SU-DHL-6 (cell line): ENCODE measurements around the gene TRIM66.

Experiments
- H2AFZ ChIP-seq: fragments of 200-600 bp; sonication (generic); 2 replicates; pipeline ENCODE4 v1.6.1; 2014; ENCODE audit warnings: low read depth, mild to moderate bottlenecking, moderate library complexity, mixed read lengths, antibody characterized with exemption, low read length; ENCODE audit not compliant: severe bottlenecking
- H3F3A ChIP-seq: fragments of 200-600 bp; shearing (Covaris generic); 2 replicates; pipeline ENCODE4 v1.6.0; 2016; ENCODE audit warnings: antibody characterized with exemption, mild to moderate bottlenecking; ENCODE audit not compliant: insufficient read depth
- H3K27ac ChIP-seq: fragments of 200-600 bp; sonication (generic); 2 replicates; pipeline ENCODE4 v1.5.1; 2016; ENCODE audit warnings: low read depth, mild to moderate bottlenecking, low read length, moderate library complexity, mixed read lengths
- H3K27me3 ChIP-seq: fragments of 200-600 bp; sonication (generic), shearing (Covaris generic); 2 replicates; pipeline ENCODE4 v1.6.0; 2014; ENCODE audit warnings: mild to moderate bottlenecking, low read length
- H3K36me3 ChIP-seq: fragments of 200-600 bp; sonication (generic); 2 replicates; pipeline ENCODE4 v1.6.1; 2014; ENCODE audit warnings: mild to moderate bottlenecking, low read length, mixed read lengths
- H3K4me2 ChIP-seq: fragments of 300-600, 200-600 bp; shearing (Covaris generic), sonication (generic); 2 replicates; pipeline ENCODE4 v1.6.0; 2014; ENCODE audit warnings: low read length, low read depth, mild to moderate bottlenecking; ENCODE audit not compliant: poor library complexity, severe bottlenecking
- H3K4me3 ChIP-seq: fragments of 200-600 bp; sonication (generic); 2 replicates; pipeline ENCODE4 v1.5.1; 2014; ENCODE audit warnings: antibody characterized with exemption, low read length, mild to moderate bottlenecking, mixed read lengths; ENCODE audit not compliant: insufficient read depth, poor library complexity, severe bottlenecking
- H3K79me2 ChIP-seq: fragments of 200-600 bp; sonication (generic); 2 replicates; pipeline ENCODE4 v1.6.1; 2014; ENCODE audit warnings: mild to moderate bottlenecking, low read length, moderate library complexity; ENCODE audit not compliant: insufficient read depth
- H3K9ac ChIP-seq: fragments of 200-600 bp; sonication (generic); 2 replicates; pipeline ENCODE4 v1.7.0; 2014; ENCODE audit warnings: mild to moderate bottlenecking, low read length
- H3K9me2 ChIP-seq: fragments of 200-600 bp; sonication (generic); replicated peaks from 2 replicates; pipeline ENCODE4 v1.6.1; 2014; ENCODE audit warnings: low read length; ENCODE audit not compliant: insufficient read depth
- H3K9me3 ChIP-seq: fragments of 200-600 bp; sonication (generic); 2 replicates; pipeline ENCODE4 v1.6.1; 2014; ENCODE audit warnings: low read length, mixed read lengths; ENCODE audit not compliant: insufficient read depth
- H4K20me1 ChIP-seq: fragments of 200-600 bp; sonication (generic); 2 replicates; pipeline ENCODE4 v1.6.1; 2014; ENCODE audit warnings: low read depth, mild to moderate bottlenecking, antibody characterized with exemption, low read length, moderate library complexity, mixed read lengths
- EZH2phosphoT487 ChIP-seq: fragments of 200-600 bp; sonication (generic), shearing (Covaris generic); conservative IDR thresholded peaks from 2 replicates; pipeline ENCODE4 v1.6.1; 2018; ENCODE audit warnings: mild to moderate bottlenecking, antibody characterized with exemption, low read length, moderate library complexity, mixed read lengths
- TF ChIP-seq, protein P1 (sequence below): fragments of 200-600 bp; sonication (generic); IDR thresholded peaks from one replicate; pipeline ENCODE4 v1.5.1; 2017; ENCODE audit warnings: antibody characterized with exemption, mild to moderate bottlenecking, low read length, moderate library complexity; ENCODE audit not compliant: insufficient read depth, poor library complexity, severe bottlenecking

Gene TRIM66

DNA sequence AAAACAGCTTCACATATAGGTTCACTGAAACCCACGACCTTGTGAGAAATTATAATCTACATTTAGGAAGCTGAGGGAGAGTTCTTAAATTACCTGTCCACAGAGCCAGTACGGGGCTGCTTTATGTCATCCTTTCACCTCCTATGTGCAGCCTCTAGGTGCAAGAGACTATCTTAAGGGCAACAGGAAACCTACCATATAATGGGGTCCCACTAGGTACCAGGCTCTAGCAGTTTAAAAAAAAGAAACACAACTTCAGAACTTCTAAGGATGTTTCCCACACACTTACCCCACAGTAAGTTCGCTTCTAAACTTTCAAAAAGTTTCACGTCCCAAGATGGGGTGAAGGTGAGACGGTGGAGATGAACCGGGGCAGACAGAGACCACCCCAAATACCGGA lies 89.0 kb downstream of the TRIM66 start:
- H3K9ac ChIP-seq: peak overlapping the region; percentile 69
- H4K20me1 ChIP-seq: no peaks in the 10 kb centered on the region
- no peaks in the 10 kb centered on the region for H3K79me2 ChIP-seq
- H2AFZ ChIP-seq: peak overlapping the region; percentile 96
- H3K27me3 ChIP-seq: no peaks in the 10 kb centered on the region
- H3K4me3 ChIP-seq: peak overlapping the region; percentile 62
- no peaks in the 10 kb centered on the region; the same call in 1 of the 2 replicates for H3K36me3 ChIP-seq
- H3K9me2 ChIP-seq: no peaks in the 10 kb centered on the region
- TF ChIP-seq, protein P1, sequence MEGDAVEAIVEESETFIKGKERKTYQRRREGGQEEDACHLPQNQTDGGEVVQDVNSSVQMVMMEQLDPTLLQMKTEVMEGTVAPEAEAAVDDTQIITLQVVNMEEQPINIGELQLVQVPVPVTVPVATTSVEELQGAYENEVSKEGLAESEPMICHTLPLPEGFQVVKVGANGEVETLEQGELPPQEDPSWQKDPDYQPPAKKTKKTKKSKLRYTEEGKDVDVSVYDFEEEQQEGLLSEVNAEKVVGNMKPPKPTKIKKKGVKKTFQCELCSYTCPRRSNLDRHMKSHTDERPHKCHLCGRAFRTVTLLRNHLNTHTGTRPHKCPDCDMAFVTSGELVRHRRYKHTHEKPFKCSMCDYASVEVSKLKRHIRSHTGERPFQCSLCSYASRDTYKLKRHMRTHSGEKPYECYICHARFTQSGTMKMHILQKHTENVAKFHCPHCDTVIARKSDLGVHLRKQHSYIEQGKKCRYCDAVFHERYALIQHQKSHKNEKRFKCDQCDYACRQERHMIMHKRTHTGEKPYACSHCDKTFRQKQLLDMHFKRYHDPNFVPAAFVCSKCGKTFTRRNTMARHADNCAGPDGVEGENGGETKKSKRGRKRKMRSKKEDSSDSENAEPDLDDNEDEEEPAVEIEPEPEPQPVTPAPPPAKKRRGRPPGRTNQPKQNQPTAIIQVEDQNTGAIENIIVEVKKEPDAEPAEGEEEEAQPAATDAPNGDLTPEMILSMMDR: no peak
- TF ChIP-seq EZH2phosphoT487: no peak
- H3K9me3 ChIP-seq: no peaks in the 10 kb centered on the region
- H3K4me2 ChIP-seq: peak overlapping the region; percentile 81
- H3K27ac ChIP-seq: no peak overlapping the region
- H3F3A ChIP-seq: 0 out of 2 replicates have a peak, but pooled peaks cover 5% of the 10 kb centered on the region

DNA sequence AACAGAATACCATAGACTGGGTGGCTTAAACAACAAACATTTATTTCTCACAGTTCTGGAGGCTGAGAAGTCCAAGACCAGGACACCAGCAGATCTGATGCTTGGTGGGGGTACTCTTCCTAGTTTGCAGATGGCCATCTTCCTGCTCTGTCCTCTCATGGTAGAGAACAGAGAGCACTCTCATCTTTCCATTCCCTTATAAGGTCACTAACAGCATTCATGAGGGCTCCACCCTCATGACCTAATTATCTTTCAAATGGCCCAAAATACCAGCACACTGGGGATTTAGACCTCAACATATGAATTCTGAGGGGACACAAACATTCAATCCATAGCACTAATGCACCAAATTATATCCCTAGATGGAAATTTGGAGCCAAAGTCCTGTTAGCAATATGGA lies 94.5 kb downstream of the TRIM66 start:
- no peak overlapping the region for H3K4me2 ChIP-seq

DNA sequence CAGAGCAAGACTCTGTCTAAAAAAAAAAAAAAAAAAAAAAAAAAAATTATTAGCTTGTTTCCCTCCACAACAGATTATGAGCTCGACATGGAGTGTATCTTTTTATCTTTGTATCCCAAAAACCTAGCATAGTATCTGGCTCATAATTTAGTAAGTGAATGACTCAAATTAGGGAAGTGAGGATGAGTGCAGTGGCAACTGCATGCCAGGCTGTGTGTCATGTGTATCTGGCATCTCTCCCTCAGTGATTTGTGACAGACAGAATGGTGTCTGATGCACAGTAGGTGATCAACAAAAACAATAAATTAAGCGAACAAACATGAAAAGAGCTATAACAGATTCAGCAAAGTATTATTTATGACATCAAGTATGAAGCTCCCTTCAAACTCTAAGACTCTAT lies 95.7 kb downstream of the TRIM66 start:
- no peaks in the 10 kb centered on the region; the same call in 1 of the 2 replicates for H3K36me3 ChIP-seq
- no peak overlapping the region for H3K9ac ChIP-seq
- no peaks in the 10 kb centered on the region for H3K79me2 ChIP-seq
- H3K9me3 ChIP-seq: no peaks in the 10 kb centered on the region
- H4K20me1 ChIP-seq: no peaks in the 10 kb centered on the region
- H3K4me3 ChIP-seq: no peak overlapping the region
- H3K9me2 ChIP-seq: no peaks in the 10 kb centered on the region
- H2AFZ ChIP-seq: no peak overlapping the region
- no peak overlapping the region for H3K27ac ChIP-seq
- TF ChIP-seq EZH2phosphoT487: no peak
- TF ChIP-seq, protein P1: no peak
- no peaks in the 10 kb centered on the region for H3K27me3 ChIP-seq
- no peak overlapping the region for H3K4me2 ChIP-seq
- no peaks in the 10 kb centered on the region for H3F3A ChIP-seq

More for the DNA sequence above, 94.5 kb downstream of the TRIM66 start:
- no peaks in the 10 kb centered on the region for H3K27me3 ChIP-seq
- no peaks in the 10 kb centered on the region for H4K20me1 ChIP-seq
- H3K79me2 ChIP-seq: no peaks in the 10 kb centered on the region
- no peak overlapping the region for H3K4me3 ChIP-seq
- H3K9me2 ChIP-seq: no peaks in the 10 kb centered on the region
- no peaks in the 10 kb centered on the region; the same call in 1 of the 2 replicates for H3K36me3 ChIP-seq
- no peaks in the 10 kb centered on the region for H3F3A ChIP-seq
- no peak for TF ChIP-seq EZH2phosphoT487
- TF ChIP-seq, protein P1: no peak
- no peak overlapping the region for H3K9ac ChIP-seq
- H3K9me3 ChIP-seq: no peaks in the 10 kb centered on the region
- no peak overlapping the region for H3K27ac ChIP-seq
- no peak overlapping the region for H2AFZ ChIP-seq

DNA sequence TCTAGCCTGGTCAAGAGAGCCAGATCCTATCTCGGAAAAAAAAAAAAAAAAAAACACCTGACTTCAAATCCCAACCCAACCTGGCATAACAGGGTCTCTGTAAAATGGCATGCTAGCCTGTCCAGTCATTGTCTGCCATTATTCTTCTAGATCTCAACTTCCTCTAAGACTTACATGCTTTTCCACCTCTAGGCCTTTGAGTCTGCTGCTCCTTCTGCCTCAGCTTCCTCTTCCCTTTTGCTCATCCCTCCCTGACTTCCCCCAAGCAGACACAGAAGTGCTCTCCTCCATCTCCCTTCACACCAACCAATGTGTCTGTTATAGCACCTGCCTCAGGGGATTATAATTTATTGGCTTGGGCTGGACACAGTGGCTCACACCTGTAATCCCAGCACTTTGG lies 96.3 kb downstream of the TRIM66 start:
- H3F3A ChIP-seq: no peaks in the 10 kb centered on the region
- no peak overlapping the region for H3K27ac ChIP-seq
- H3K9ac ChIP-seq: no peak overlapping the region
- no peaks in the 10 kb centered on the region for H3K27me3 ChIP-seq
- no peak overlapping the region for H2AFZ ChIP-seq
- no peak overlapping the region for H3K4me2 ChIP-seq
- H4K20me1 ChIP-seq: no peaks in the 10 kb centered on the region
- no peaks in the 10 kb centered on the region for H3K79me2 ChIP-seq
- H3K36me3 ChIP-seq: no peaks in the 10 kb centered on the region; the same call in 1 of the 2 replicates
- TF ChIP-seq, protein P1: no peak
- no peak for TF ChIP-seq EZH2phosphoT487
- H3K4me3 ChIP-seq: no peak overlapping the region
- no peaks in the 10 kb centered on the region for H3K9me3 ChIP-seq
- no peaks in the 10 kb centered on the region for H3K9me2 ChIP-seq
